Suprapubic skin (tissue), 4 donors: ENCODE data around the gene ARTN. TPM values are rescaled to one million over a fixed set of nuclear protein-coding genes. Genes with fewer than 3 reads are reported as not detected.

Experiments used
- DNase-seq, 2 donors: peaks; one replicate each; pipeline ENCODE4 v3.0.0-alpha.2; 2019; ENCODE audit warnings: low spot score in 2 of 2
- H3K27ac ChIP-seq: fragments of 200-600 bp; sonication (generic); one replicate; pipeline ENCODE4 v1.5.1; 2019
- H3K27me3 ChIP-seq: fragments of 200-600 bp; sonication (generic); one replicate; pipeline ENCODE4 v1.5.1; 2019
- H3K36me3 ChIP-seq: fragments of 200-600 bp; sonication (generic); one replicate; pipeline ENCODE4 v1.5.1; 2019
- H3K4me1 ChIP-seq: fragments of 200-600 bp; sonication (generic); one replicate; pipeline ENCODE4 v1.5.1; 2019
- H3K4me3 ChIP-seq: fragments of 200-600 bp; sonication (generic); one replicate; pipeline ENCODE4 v1.5.1; 2019; ENCODE audit warnings: mild to moderate bottlenecking
- H3K9me3 ChIP-seq: fragments of 200-600 bp; sonication (generic); one replicate; pipeline ENCODE4 v1.5.1; 2019
- EP300 ChIP-seq: sonication (generic); formaldehyde crosslinking; IDR thresholded peaks from one replicate; pipeline ENCODE4 v1.6.1; 2017; ENCODE audit warnings: antibody characterized with exemption
- POLR2A ChIP-seq, 2 donors: fragments of 450-650 bp; IDR thresholded peaks; one replicate each; pipeline ENCODE4 v1.6.1; 2017; ENCODE audit warnings: antibody characterized with exemption in 2 of 2, mild to moderate bottlenecking in 2 of 2, moderate library complexity in 2 of 2
- POLR2AphosphoS5 ChIP-seq, 3 donors: sonication (generic); formaldehyde crosslinking; IDR thresholded peaks; one replicate each; pipeline ENCODE4 v1.6.1; 2017; ENCODE audit warnings: antibody characterized with exemption in 3 of 3
- WGBS: methylation state at CpG from one replicate; pipeline ENCODE4 v1.1.5; 2018; 5-methylcytosine and 5-hydroxymethylcytosine counted together
- total RNA-seq, 4 donors: library from RNA; depleted of rRNA; stranded (reverse); fragments of >200 nt; gene quantifications; one replicate each; pipeline ENCODE4 v1.1.0, GENCODE V29; 2016
- TF ChIP-seq, protein P1 (sequence below), 2 donors: fragments of 200-600 bp in 1 of 2; fragments of 450-650 bp in 1 of 2; sonication (generic) in 1 of 2; IDR thresholded peaks; one replicate each; pipeline ENCODE4 v1.5.1; 2016 to 2019; ENCODE audit warnings: antibody characterized with exemption in 2 of 2, mild to moderate bottlenecking in 1 of 2, moderate library complexity in 1 of 2

Gene ARTN
- total RNA-seq, 4 donors from 2014 or later: 0.38 to 0.91 (median 0.72) TPM; not detected in 1

DNA sequence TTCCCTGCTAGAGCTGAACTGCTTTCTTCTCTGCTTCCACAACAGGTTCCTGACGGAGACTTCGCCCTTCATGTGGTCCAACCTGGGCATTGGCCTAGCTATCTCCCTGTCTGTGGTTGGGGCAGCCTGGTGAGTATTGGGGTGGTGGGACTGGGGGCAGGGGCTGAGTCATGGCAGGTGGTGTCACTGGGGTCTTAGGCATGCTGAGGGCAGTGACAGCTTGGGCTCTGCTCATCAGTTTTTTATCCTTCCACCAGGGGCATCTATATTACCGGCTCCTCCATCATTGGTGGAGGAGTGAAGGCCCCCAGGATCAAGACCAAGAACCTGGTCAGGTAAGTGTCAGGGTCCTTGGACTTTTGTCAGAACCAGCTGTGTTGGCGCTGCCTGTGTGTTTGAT is 42.4 kb downstream of the ARTN start:
- no peak for TF ChIP-seq EP300
- no peak for TF ChIP-seq POLR2A (IDR thresholded peaks at IDR 0.05)
- TF ChIP-seq, protein P1, sequence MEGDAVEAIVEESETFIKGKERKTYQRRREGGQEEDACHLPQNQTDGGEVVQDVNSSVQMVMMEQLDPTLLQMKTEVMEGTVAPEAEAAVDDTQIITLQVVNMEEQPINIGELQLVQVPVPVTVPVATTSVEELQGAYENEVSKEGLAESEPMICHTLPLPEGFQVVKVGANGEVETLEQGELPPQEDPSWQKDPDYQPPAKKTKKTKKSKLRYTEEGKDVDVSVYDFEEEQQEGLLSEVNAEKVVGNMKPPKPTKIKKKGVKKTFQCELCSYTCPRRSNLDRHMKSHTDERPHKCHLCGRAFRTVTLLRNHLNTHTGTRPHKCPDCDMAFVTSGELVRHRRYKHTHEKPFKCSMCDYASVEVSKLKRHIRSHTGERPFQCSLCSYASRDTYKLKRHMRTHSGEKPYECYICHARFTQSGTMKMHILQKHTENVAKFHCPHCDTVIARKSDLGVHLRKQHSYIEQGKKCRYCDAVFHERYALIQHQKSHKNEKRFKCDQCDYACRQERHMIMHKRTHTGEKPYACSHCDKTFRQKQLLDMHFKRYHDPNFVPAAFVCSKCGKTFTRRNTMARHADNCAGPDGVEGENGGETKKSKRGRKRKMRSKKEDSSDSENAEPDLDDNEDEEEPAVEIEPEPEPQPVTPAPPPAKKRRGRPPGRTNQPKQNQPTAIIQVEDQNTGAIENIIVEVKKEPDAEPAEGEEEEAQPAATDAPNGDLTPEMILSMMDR (IDR thresholded peaks at IDR 0.05): no peak
- TF ChIP-seq POLR2AphosphoS5 (IDR thresholded peaks at IDR 0.05): no peak
- peaks cover 63% of the 10 kb centered on the region for H3K4me1 ChIP-seq
- peak overlapping the region; percentile 90 for H3K4me3 ChIP-seq
- WGBS: 77% methylated on average over 4 of the region's 4 CpGs
- H3K27ac ChIP-seq: no peak overlapping the region
- DNase-seq: no peak
- no peaks in the 10 kb centered on the region for H3K27me3 ChIP-seq
- no peaks in the 10 kb centered on the region for H3K9me3 ChIP-seq
- peaks cover 24% of the 10 kb centered on the region for H3K36me3 ChIP-seq

DNA sequence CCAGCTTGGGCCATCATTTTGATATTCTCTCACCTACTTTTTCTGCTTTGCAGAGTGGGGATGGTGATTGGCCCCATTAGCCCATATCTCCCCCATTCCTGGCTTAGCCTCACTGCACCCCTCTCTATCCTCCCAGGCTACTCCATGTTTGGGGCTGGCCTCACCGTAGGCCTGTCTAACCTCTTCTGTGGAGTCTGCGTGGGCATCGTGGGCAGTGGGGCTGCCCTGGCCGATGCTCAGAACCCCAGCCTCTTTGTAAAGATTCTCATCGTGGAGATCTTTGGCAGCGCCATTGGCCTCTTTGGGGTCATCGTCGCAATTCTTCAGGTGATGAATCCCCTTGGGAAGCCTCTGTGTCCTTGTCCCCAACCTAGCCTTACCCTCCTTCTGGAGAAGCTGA is 43.3 kb downstream of the ARTN start:
- Histone ChIP-seq H3K4me1 (peaks cover 62% of the 10 kb centered on the region), H3K9me3 (no peaks in the 10 kb centered on the region), H3K27me3 (no peaks in the 10 kb centered on the region), H3K4me3 (no peak overlapping the region), H3K27ac (no peak overlapping the region), H3K36me3 (peaks cover 22% of the 10 kb centered on the region)
- 91% methylated on average over 8 of the region's 8 CpGs for WGBS
- DNase-seq: no peak
- no peak for TF ChIP-seq POLR2AphosphoS5 (IDR thresholded peaks at IDR 0.05)
- no peak for TF ChIP-seq POLR2A (IDR thresholded peaks at IDR 0.05)
- no peak for TF ChIP-seq EP300
- TF ChIP-seq, protein P1 (IDR thresholded peaks at IDR 0.05): no peak

DNA sequence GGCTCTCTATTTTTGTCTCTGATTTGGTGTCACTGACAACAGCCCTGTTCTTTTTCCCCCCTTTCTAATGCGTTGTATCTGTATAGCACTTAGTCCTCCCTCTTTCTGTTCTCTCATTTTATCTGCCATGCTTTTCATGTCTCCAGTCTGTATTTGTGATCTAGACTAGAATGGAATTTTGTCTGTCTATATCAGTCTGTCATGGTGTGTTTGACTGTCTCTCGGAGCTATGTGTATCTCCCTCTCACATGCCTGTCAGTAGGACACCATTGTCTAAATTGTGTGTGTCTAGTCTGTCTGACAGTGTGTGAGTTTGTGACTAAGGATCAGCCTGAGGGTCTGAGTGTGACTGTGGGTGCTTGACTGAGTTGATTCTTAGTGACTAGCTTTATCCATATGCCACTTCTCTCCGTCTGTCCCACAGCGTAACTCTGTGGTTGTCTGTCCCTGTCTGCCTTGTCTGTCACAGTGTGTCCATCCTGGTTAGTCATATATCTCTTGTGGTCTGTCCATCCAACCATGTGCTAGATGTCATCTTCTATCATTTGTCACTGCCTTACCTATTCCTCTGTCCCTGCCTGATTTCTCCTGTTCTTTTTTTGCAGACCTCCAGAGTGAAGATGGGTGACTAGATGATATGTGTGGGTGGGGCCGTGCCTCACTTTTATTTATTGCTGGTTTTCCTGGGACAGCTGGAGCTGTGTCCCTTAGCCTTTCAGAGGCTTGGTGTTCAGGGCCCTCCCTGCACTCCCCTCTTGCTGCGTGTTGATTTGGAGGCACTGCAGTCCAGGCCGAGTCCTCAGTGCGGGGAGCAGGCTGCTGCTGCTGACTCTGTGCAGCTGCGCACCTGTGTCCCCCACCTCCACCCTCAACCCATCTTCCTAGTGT is 44.0 kb downstream of the ARTN start:
- WGBS: 83% methylated on average over 8 of the region's 9 CpGs
- H3K4me1 ChIP-seq: peaks cover 62% of the 10 kb centered on the region
- no peaks in the 10 kb centered on the region for H3K27me3 ChIP-seq
- H3K9me3 ChIP-seq: no peaks in the 10 kb centered on the region
- no peak overlapping the region for H3K27ac ChIP-seq
- no peak overlapping the region for H3K4me3 ChIP-seq
- peaks cover 15% of the 10 kb centered on the region for H3K36me3 ChIP-seq
- no peak for TF ChIP-seq EP300
- no peak for DNase-seq

DNA sequence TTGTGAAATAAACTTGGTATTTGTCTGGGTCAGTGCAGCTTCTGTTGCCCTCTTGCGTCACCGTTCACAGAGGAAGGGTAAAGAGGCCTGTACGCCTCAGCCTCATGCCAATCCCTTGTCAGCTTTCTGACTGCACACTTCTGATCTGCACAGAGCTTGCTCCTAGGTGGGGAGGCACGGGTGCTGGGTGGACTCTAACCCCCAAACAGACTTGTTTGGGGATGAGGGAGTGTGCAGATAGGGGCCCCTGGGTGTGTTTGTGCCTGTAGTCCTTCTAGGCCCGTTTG is 44.6 kb downstream of the ARTN start:
- H3K9me3 ChIP-seq: no peaks in the 10 kb centered on the region
- H3K27me3 ChIP-seq: no peaks in the 10 kb centered on the region
- no peak overlapping the region for H3K4me3 ChIP-seq
- no peak for DNase-seq
- peaks cover 13% of the 10 kb centered on the region for H3K36me3 ChIP-seq
- 63% methylated on average over 4 of the region's 5 CpGs for WGBS
- TF ChIP-seq POLR2AphosphoS5 (IDR thresholded peaks at IDR 0.05): no peak
- TF ChIP-seq, protein P1 (IDR thresholded peaks at IDR 0.05): no peak
- no peak for TF ChIP-seq POLR2A (IDR thresholded peaks at IDR 0.05)
- TF ChIP-seq EP300: no peak
- H3K4me1 ChIP-seq: peaks cover 62% of the 10 kb centered on the region
- H3K27ac ChIP-seq: no peak overlapping the region

DNA sequence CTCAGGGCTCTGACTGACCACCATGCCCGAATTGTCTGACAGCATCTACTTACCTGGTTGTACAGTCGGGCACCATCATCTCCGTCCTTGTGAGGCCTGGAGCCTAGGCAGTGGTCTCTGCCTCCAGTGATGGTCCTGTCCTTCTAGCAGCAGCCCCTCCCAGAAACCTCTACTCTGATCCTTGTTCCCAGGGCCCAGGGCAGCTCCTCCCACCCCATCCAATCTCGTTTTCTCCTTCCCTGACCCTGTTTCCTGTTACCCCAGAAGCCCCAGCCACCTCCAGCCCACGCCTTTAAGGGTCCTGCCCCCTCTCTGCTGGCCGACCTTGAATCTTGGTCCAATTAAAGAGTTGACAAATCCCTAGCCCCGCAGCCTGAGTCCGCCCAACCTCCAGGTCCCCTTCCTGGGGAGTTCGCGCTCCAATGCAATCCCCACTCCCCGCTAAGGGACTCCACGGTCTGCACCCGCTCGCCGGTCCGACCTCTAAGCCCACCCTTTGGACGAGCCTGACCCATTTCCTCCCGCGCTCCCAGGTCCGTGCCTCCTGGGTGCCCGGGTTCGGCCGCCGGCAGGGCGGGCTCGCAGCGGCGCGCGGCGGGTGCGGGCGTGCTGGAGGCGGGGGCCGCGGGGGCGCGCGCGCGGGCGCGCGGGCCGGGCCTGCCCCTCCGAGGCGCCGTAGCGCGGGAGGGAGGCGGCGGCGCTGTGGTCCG is 45.1 kb downstream of the ARTN start, which contains the start of gene B4GALT2:
TSS of gene B4GALT2 (plus strand) at position 660 of the 710 bp plus-strand sequence. CDS start 1,951 bp downstream, outside the sequence.
- DNase-seq: peak in 1 of 2 donors; percentile 78
- 15% methylated on average over 17 of the region's 54 CpGs for WGBS

More for the DNA sequence above, 45.1 kb downstream of the ARTN start, which contains the start of gene B4GALT2:
- TF ChIP-seq, protein P1 (IDR thresholded peaks at IDR 0.05): no peak
- TF ChIP-seq POLR2AphosphoS5 (IDR thresholded peaks at IDR 0.05): no peak
- TF ChIP-seq EP300: no peak
- no peak for TF ChIP-seq POLR2A (IDR thresholded peaks at IDR 0.05)
- Histone ChIP-seq H3K9me3 (no peaks in the 10 kb centered on the region), H3K27me3 (no peaks in the 10 kb centered on the region), H3K27ac (peak within 1 kb of the TSS; percentile 65), H3K4me1 (peaks cover 62% of the 10 kb centered on the region), H3K4me3 (peak within 1 kb of the TSS; percentile 85), H3K36me3 (peaks cover 13% of the 10 kb centered on the region)
